Stimulated activated CD8-positive, alpha-beta memory T cell treated with anti-CD3 and anti-CD28 coated beads, Interleukin-15, amount 100 ng/mL, for 1 hour (primary cell): ENCODE data around the gene BPIFB3.
"Not testable (repeated sequence)": the region's sequence is repeated elsewhere in the genome, so short reads cannot be mapped to it uniquely, and the experiment has no call there.

Source experiments
- DNase-seq: peaks from one replicate; pipeline ENCODE4 v3.0.0-alpha.2; 2020; ENCODE audit warnings: low read depth

The BPIFB3 gene

DNA sequence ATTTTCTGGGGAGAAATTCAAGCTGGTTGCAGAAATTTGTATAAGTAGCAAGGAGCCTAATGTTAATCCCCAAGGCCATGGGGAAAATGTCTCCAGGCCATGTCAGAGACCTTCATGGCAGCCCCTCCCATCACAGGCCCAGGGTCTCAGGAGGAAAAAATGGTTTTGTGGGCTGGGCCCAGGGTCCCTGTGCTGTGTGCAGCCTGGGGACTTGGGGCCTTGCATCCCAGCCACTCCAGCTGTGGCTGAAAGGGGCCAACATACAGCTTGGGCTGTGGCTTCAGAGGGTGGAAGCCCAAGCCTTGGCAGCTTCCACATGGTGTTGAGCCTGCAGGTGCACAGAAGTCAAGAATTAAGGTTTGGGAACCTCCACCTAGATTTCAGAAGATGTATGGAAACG, 68.6 kb downstream of the BPIFB3 start:
- not testable (repeated sequence) for DNase-seq
